ENCODE data around the gene LMO1. TPM values are rescaled to one million over a fixed set of nuclear protein-coding genes. Genes with fewer than 3 reads are reported as not detected.
A peak's percentile ranks its signal among the peaks of the same experiment; 100 is the strongest.

LMO1 gene
- total RNA-seq, 1 donor from 2014 or later: 2.7 TPM

GRCh38 chr11:8190431-8190830 is 73.2 kb downstream of the LMO1 start:
- Mint-ChIP-seq H3K36me3 (no peaks in the 10 kb centered on the region), H3K27ac (no peak overlapping the region), H3K4me1 (ENCODE audit: unreplicated experiment) (no peaks in the 10 kb centered on the region), H3K27me3 (peaks cover 26% of the 10 kb centered on the region), H3K4me3 (no peak overlapping the region), H3K9me3 (no peaks in the 10 kb centered on the region)
- TF ChIP-seq CTCF (conservative IDR thresholded peaks at IDR 0.05): no peak
- DNase-seq (ENCODE audit: extremely low spot score, unreplicated experiment): peak; percentile 1

- H3K4me3 Mint-ChIP-seq: no peak overlapping the region
- H3K9me3 Mint-ChIP-seq: no peaks in the 10 kb centered on the region
- no peaks in the 10 kb centered on the region for H3K4me1 Mint-ChIP-seq (ENCODE audit: unreplicated experiment)
- no peak for DNase-seq (ENCODE audit: extremely low spot score, unreplicated experiment)
- peaks cover 5% of the 10 kb centered on the region for H3K27me3 Mint-ChIP-seq
- no peak overlapping the region for H3K27ac Mint-ChIP-seq
- H3K36me3 Mint-ChIP-seq: no peaks in the 10 kb centered on the region
- TF ChIP-seq CTCF (conservative IDR thresholded peaks at IDR 0.05): no peak
Measured at GRCh38 chr11:8186429-8186828, 77.2 kb downstream of the LMO1 start.

- TF ChIP-seq CTCF (conservative IDR thresholded peaks at IDR 0.05): no peak
- Mint-ChIP-seq H3K4me3 (no peak overlapping the region), H3K27me3 (peaks cover 20% of the 10 kb centered on the region), H3K27ac (no peak overlapping the region), H3K4me1 (ENCODE audit: unreplicated experiment) (no peaks in the 10 kb centered on the region), H3K36me3 (no peaks in the 10 kb centered on the region), H3K9me3 (no peaks in the 10 kb centered on the region)
- DNase-seq (ENCODE audit: extremely low spot score, unreplicated experiment): no peak
Measured at GRCh38 chr11:8183111-8183510, 80.6 kb downstream of the LMO1 start.

GRCh38 chr11:8180469-8180868 is 83.2 kb downstream of the LMO1 start:
- Mint-ChIP-seq H3K27me3 (peaks cover 39% of the 10 kb centered on the region), H3K9me3 (no peaks in the 10 kb centered on the region), H3K4me3 (no peak overlapping the region), H3K27ac (no peak overlapping the region), H3K36me3 (no peaks in the 10 kb centered on the region), H3K4me1 (ENCODE audit: unreplicated experiment) (no peaks in the 10 kb centered on the region)
- no peak for TF ChIP-seq CTCF (conservative IDR thresholded peaks at IDR 0.05)
- no peak for DNase-seq (ENCODE audit: extremely low spot score, unreplicated experiment)

DNA sequence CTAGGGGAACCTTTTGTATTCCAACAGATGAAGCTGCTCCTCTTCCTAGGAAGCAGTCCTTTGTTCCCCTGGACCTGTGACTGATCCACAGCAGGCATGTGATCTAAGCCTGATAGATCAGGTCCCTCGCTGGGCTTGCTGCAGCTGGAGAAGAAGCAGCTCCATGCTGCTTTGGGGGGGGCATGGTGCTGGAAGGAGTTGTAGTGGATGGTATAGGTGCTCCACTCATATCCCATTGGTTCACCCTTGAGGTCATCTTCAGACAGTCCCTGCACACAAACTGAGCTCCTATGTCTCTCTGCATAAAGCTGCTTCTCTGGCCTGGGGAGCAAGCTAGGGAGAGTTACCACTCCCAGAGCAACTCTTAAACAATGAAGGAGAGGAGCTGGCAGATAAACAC is 85.4 kb downstream of the LMO1 start:
- DNase-seq (ENCODE audit: extremely low spot score, unreplicated experiment): no peak

More for the DNA sequence above, 85.4 kb downstream of the LMO1 start:
- Mint-ChIP-seq H3K27me3 (peaks cover 55% of the 10 kb centered on the region), H3K4me3 (no peak overlapping the region), H3K36me3 (no peaks in the 10 kb centered on the region), H3K27ac (no peak overlapping the region), H3K9me3 (no peaks in the 10 kb centered on the region), H3K4me1 (ENCODE audit: unreplicated experiment) (no peaks in the 10 kb centered on the region)
- TF ChIP-seq CTCF (conservative IDR thresholded peaks at IDR 0.05): no peak

Data from type B pancreatic cell (in vitro differentiated cells).